ENCODE results near the gene MRTO4. TPM values are rescaled to one million over a fixed set of nuclear protein-coding genes. Genes with fewer than 3 reads are reported as not detected.

MRTO4 gene
- total and polyA plus RNA-seq, 9 of the 15 experiments (the other 6 are each of a cell fraction or from before 2014, with no cell fraction given), result 62.0 to 173 (median 146) TPM

DNA sequence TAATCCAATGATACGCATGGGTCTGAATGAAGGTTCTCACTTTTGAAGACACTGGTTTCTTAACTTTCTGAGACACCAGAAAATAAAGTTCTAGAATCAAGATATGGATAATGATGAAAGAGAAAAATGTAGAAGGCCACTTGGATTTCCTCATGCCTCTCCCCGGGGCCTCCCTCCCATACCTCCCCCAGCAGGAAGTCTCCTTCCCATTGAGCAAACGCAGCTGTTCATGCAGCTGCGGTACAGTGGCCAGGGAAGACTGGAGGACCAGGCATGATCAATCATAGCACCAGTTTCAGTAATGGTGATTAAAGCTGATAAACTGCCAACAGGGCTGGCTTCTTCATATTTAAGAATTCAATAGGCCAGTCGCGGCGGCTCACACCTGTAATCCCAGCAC lies 30.6 kb upstream of the MRTO4 start:
- no peak for FAIRE-seq
- BruUV-seq (replicated peaks), result no TSS peak
- POLR2A ChIA-PET, result interaction anchor here (0.7 to 5.1 kb wide), 5 partner anchors 9 to 437 kb away, joined by 3 to 45 read pairs (median 5); partner anchors contain the start of gene UBR4
- Histone ChIP-seq H3K9ac (ENCODE audit: insufficient read depth in 1 of 2, low read depth in 2 of 2, low read length in 2 of 2) (no peak overlapping the region), H2AFZ (ENCODE audit: low read depth, low read length) (no peak overlapping the region), H4K20me1 (replicated peaks; ENCODE audit: control insufficient read depth, insufficient read depth, low read length) (no peaks in the 10 kb centered on the region), H3K79me2 (ENCODE audit: control insufficient read depth, insufficient read depth, low read length) (peaks cover 15% of the 10 kb centered on the region), H3K4me2 (ENCODE audit: insufficient read depth, low read length) (no peak overlapping the region), H3K9me1 (ENCODE audit: control insufficient read depth, insufficient read depth, low read length) (no peaks in the 10 kb centered on the region), H3K36me3 (ENCODE audit: control insufficient read depth, insufficient read depth, low read length) (peaks cover 100% of the 10 kb centered on the region), H3K9me3 (replicated peaks; ENCODE audit: control insufficient read depth, insufficient read depth, low read depth, low read length) (no peaks in the 10 kb centered on the region; the same call in 1 of the 2 replicates), H3K27me3 (ENCODE audit: control insufficient read depth in 2 of 2, insufficient read depth in 2 of 2, low read length in 2 of 2) (no peaks in the 10 kb centered on the region; a peak in 1 of 5 replicates), H3K4me1 (replicated peaks in 1 of 2; ENCODE audit: control insufficient read depth in 2 of 2, insufficient read depth in 2 of 2, low read length in 2 of 2) (no peaks in the 10 kb centered on the region), H3K4me3 (no peak overlapping the region), H3K27ac (ENCODE audit: extremely low read depth, low read depth, low read length) (no peak overlapping the region)
- ATAC-seq, result no peak
- CTCF ChIA-PET (ENCODE audit: low intra/inter-chr PET ratio), result no interaction called here
- no peak for DNase-seq (ENCODE audit: extremely low read depth in 1 of 4, low spot score in 3 of 4)
- WGBS (ENCODE audit: insufficient coverage, low coverage, missing lambda C conversion rate), result 95% methylated on average over 7 of the region's 7 CpGs
- TF ChIP-seq ZNF324 (CRISPR knock-in tag; IDR thresholded peaks at IDR 0.05), result no peak
- TF ChIP-seq TEAD2 (tag; IDR thresholded peaks at IDR 0.05), result no peak
- TF ChIP-seq, protein P1, sequence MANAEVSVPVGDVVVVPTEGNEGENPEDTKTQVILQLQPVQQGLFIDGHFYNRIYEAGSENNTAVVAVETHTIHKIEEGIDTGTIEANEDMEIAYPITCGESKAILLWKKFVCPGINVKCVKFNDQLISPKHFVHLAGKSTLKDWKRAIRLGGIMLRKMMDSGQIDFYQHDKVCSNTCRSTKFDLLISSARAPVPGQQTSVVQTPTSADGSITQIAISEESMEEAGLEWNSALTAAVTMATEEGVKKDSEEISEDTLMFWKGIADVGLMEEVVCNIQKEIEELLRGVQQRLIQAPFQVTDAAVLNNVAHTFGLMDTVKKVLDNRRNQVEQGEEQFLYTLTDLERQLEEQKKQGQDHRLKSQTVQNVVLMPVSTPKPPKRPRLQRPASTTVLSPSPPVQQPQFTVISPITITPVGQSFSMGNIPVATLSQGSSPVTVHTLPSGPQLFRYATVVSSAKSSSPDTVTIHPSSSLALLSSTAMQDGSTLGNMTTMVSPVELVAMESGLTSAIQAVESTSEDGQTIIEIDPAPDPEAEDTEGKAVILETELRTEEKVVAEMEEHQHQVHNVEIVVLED (CRISPR knock-in tag; IDR thresholded peaks at IDR 0.05), result no peak
- no peak for TF ChIP-seq PHB2 (IDR thresholded peaks at IDR 0.05; ENCODE audit: low read depth)
- no peak for TF ChIP-seq ZNF589 (CRISPR knock-in tag; IDR thresholded peaks at IDR 0.05; ENCODE audit: low read depth)
- no peak for TF ChIP-seq BHLHE40 (IDR thresholded peaks at IDR 0.05; ENCODE audit: low read length)
- no peak for TF ChIP-seq DDX20 (tag; IDR thresholded peaks at IDR 0.05; ENCODE audit: low read depth)
- TF ChIP-seq, protein P2, sequence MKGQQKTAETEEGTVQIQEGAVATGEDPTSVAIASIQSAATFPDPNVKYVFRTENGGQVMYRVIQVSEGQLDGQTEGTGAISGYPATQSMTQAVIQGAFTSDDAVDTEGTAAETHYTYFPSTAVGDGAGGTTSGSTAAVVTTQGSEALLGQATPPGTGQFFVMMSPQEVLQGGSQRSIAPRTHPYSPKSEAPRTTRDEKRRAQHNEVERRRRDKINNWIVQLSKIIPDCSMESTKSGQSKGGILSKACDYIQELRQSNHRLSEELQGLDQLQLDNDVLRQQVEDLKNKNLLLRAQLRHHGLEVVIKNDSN (CRISPR knock-in tag; IDR thresholded peaks at IDR 0.05), result no peak
- intact Hi-C loops (cut with micrococcal nuclease) (no loop called here), in situ Hi-C loops (cut with MboI) (loop anchor here (10.0 kb wide), 1 partner anchor 316 kb away; the partner anchor contains the start of gene ALDH4A1)

Data from K562 (cell line).